Peyer's patch (tissue), 4 donors: ENCODE measurements around the gene ARL2BP.

Experiments
- POLR2A ChIP-seq, 2 donors: fragments of 450-650 bp; IDR thresholded peaks; one replicate each; pipeline ENCODE4 v1.5.1; 2017; ENCODE audit warnings: antibody characterized with exemption in 2 of 2, mild to moderate bottlenecking in 2 of 2, moderate library complexity in 2 of 2
- TF ChIP-seq, protein P1 (sequence below), 6 experiments: fragments of 450-650 bp in 4 of 6; fragments of 200-600 bp in 2 of 6; sonication (generic) in 1 of 6; IDR thresholded peaks; one replicate each; pipeline ENCODE4 v1.5.1; 2017 to 2019; ENCODE audit warnings: antibody characterized with exemption in 6 of 6, mild to moderate bottlenecking in 3 of 6, moderate library complexity in 1 of 6

DNA sequence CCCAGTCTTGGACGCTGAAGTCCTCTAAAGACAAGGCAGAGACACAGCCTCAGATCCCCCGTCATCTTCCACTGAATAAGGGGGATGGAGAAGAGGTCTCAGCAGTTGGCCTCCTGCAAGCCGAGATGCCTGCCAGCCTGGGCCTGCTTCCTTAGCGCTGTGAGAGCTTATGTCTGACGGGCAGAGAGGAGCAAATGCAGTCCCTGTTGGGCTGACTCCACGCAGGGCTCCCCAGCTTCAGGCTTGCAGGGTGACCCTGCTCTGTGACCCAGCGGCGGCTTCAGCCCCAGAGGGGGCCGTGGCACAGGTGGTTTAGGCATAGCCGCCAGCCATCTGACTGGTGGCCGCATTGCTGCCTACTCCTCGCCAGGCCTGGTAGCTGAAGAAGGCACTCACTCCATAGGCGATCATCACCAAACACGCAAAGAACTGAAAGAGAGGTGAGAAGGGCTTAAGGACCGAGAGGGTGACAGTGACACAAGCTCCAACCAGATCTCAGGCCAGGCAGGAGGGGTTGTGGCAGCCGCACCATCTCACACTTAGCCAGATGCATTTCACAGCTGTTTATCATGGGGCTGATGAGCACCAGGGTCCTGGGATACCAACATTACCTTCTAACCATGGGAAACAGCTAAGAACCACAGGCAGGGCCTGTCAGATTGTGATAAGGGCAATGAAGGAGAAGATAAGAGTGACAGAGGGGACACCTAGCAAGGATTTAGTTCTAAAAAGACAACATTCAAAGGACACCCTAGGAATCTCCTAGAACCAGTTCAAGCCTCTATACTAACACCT lies 11.7 kb downstream of the ARL2BP start:
- TF ChIP-seq, protein P1, sequence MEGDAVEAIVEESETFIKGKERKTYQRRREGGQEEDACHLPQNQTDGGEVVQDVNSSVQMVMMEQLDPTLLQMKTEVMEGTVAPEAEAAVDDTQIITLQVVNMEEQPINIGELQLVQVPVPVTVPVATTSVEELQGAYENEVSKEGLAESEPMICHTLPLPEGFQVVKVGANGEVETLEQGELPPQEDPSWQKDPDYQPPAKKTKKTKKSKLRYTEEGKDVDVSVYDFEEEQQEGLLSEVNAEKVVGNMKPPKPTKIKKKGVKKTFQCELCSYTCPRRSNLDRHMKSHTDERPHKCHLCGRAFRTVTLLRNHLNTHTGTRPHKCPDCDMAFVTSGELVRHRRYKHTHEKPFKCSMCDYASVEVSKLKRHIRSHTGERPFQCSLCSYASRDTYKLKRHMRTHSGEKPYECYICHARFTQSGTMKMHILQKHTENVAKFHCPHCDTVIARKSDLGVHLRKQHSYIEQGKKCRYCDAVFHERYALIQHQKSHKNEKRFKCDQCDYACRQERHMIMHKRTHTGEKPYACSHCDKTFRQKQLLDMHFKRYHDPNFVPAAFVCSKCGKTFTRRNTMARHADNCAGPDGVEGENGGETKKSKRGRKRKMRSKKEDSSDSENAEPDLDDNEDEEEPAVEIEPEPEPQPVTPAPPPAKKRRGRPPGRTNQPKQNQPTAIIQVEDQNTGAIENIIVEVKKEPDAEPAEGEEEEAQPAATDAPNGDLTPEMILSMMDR (IDR thresholded peaks at IDR 0.05), result no peak
- TF ChIP-seq POLR2A (IDR thresholded peaks at IDR 0.05), result no peak
